Right lobe of liver (tissue), 4 donors: ENCODE measurements around the gene GNAT1.

Experiments
- POLR2A ChIP-seq: fragments of 450-650 bp; IDR thresholded peaks from one replicate; pipeline ENCODE4 v1.6.1; 2017; ENCODE audit warnings: antibody characterized with exemption, mild to moderate bottlenecking
- TF ChIP-seq, protein P1 (sequence below), 4 donors: fragments of 200-600 bp in 3 of 4; fragments of 450-650 bp in 1 of 4; IDR thresholded peaks; one replicate each; pipeline versions ENCODE4 v1.5.1 to v1.8.0; 2016 to 2022; ENCODE audit warnings: antibody characterized with exemption in 4 of 4, mild to moderate bottlenecking in 2 of 4
- donor health status: DM: no; HTN: no; CAD: no.
- donor health status: DM: no; HTN: no; CAD: no.
- donor health status: DM: no; HTN: yes; CAD: no.

DNA sequence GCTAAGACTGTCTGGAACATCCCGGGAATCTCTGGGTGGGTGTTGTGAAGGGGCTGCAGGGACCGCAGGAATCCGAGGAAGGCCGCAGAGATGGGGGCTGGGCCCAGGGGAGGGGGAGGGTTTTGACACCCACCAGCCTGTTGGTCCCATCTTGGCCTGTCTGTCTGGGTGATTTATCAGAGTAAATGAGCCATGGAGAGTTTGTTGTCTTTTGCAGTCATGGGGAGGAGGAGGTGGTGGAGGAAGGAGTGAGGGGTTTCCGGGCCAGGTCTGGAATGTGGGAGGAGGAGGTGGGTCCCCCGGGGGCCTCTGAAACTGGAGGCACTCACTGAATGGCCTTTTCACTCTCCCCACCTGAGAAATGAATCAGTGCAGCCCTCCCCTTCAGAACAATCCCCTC is 24.8 kb upstream of the GNAT1 start:
- TF ChIP-seq, protein P1, sequence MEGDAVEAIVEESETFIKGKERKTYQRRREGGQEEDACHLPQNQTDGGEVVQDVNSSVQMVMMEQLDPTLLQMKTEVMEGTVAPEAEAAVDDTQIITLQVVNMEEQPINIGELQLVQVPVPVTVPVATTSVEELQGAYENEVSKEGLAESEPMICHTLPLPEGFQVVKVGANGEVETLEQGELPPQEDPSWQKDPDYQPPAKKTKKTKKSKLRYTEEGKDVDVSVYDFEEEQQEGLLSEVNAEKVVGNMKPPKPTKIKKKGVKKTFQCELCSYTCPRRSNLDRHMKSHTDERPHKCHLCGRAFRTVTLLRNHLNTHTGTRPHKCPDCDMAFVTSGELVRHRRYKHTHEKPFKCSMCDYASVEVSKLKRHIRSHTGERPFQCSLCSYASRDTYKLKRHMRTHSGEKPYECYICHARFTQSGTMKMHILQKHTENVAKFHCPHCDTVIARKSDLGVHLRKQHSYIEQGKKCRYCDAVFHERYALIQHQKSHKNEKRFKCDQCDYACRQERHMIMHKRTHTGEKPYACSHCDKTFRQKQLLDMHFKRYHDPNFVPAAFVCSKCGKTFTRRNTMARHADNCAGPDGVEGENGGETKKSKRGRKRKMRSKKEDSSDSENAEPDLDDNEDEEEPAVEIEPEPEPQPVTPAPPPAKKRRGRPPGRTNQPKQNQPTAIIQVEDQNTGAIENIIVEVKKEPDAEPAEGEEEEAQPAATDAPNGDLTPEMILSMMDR (IDR thresholded peaks at IDR 0.05) = no peak
- no peak for TF ChIP-seq POLR2A
